HG03354 (cell line): Measurements from ENCODE around the gene GLE1.
A peak's percentile ranks its signal among the peaks of the same experiment; 100 is the strongest.

ENCODE experiments used
- ATAC-seq: cut with Tn5 transposase; IDR thresholded peaks from one replicate; pipeline ENCODE4 v1.9.1; 2021; ENCODE audit warnings: mild to moderate bottlenecking; ENCODE audit not compliant: unreplicated experiment, poor library complexity, severe bottlenecking

The GLE1 gene, protein sequence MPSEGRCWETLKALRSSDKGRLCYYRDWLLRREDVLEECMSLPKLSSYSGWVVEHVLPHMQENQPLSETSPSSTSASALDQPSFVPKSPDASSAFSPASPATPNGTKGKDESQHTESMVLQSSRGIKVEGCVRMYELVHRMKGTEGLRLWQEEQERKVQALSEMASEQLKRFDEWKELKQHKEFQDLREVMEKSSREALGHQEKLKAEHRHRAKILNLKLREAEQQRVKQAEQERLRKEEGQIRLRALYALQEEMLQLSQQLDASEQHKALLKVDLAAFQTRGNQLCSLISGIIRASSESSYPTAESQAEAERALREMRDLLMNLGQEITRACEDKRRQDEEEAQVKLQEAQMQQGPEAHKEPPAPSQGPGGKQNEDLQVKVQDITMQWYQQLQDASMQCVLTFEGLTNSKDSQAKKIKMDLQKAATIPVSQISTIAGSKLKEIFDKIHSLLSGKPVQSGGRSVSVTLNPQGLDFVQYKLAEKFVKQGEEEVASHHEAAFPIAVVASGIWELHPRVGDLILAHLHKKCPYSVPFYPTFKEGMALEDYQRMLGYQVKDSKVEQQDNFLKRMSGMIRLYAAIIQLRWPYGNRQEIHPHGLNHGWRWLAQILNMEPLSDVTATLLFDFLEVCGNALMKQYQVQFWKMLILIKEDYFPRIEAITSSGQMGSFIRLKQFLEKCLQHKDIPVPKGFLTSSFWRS

GRCh38 chr9:128504485-128505413 is at the start of gene GLE1:
GLE1 (plus strand) TSS chr9:128504719; CDS start chr9:128504806, 87 bp downstream.
- peak; percentile 87 for ATAC-seq

- no peak for ATAC-seq
Observed at GRCh38 chr9:128454991-128455390, 49.5 kb upstream of the GLE1 start.

DNA sequence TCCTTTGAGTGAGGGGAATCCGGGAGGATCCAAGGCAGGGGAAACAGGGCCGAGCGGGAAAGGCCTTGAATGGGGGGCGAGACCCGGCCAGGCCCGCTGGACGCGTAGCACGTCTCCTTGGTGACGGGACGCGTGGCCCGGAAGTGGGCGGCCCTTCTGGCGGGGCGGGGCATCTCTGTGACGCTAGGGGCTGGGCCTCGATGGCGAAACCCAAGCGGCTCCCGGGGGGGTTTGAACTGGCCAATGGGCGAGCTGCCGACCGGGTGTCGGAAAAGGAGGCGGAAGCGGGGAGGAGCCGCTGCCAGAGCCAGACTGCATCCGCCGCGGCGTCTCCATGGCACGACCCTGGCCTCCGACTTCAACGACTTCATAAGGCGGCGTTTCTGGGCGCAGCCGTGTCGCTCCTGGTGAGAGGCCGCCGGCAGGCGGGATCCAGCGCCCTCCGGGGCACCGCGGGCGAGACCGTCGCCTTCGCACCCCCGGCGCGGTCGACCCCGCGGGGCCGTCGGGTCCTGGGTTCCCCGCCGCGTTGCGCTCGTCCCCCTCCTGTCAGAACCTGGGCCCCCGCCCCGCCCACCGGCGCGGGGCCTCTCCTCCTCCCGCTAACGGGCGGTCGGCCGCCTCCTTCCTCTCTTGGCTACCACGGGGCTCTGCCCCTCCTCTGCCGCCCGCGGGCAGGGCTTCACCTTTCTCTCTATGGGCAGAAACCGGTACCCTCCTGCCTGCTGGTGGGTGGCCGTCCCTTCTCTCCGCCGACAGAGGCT is 48.5 kb upstream of the GLE1 start, which contains the start of gene ODF2:
TSS of gene ODF2 (plus strand) at position 158 of the 764 bp plus-strand sequence. CDS start at position 244, 86 bp downstream.
- peak; percentile 94 for ATAC-seq

DNA sequence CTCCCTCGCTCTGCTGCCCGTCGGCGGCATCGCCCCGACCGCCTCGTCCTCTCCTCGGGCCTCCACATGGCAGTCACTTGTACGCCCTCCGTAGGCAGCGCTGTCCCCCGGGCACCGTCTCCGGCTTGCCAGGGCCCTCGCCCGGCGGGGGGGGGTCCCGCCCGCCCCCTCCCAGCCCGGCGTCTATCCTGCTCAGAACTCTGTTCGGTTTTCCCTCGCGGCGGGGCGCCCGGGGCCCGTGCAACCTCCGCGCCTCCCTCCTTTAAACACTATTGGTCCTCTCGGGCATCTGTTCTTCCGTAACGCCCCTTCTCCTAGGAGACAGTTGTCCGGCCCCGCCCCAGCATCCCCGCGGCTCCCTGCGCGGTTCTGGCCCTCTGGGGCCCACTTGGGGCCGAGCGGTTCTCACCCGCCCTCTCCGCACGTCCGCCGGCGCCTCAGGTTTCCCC is 47.9 kb upstream of the GLE1 start:
- ATAC-seq: peak; percentile 58

DNA sequence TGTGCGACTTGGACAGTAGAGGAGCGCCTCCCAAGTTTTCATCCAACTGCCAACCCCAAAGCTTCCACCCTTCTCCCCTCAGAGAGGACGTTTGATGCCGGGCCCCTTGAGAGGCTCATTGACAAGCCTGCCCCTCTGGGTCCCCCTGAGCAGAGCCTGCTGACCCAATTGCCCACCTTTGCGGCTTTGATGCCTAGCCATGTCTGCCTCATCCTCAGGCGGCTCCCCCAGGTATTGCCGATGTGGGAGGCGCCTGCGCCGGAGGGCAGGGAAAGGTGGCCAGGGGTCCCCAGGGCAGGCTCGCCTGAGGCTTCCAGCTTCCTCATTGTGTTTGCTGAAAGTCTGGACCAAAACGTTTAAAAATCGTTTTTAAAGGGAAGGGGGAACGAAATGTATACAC is 47.3 kb upstream of the GLE1 start:
- no peak for ATAC-seq

GRCh38 chr9:128459011-128459410 is 45.5 kb upstream of the GLE1 start:
- ATAC-seq: no peak

DNA sequence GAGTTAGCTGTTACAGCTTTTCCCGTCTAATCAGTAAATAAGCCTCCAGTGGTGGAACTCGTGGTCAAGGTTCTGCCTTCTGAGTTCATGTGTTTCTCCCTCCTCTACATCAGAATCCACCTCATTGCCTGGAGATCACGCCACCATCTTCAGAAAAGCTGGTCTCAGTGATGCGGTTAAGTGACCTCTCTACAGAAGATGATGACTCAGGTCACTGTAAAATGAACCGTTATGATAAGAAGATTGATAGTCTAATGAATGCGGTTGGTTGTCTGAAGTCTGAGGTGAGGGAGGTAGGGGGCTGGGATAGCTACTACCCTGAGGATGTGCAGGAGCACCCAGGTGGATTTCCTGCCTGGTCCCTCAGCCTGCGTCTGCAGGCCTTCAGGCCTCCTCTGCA is 35.4 kb upstream of the GLE1 start:
- ATAC-seq: no peak

DNA sequence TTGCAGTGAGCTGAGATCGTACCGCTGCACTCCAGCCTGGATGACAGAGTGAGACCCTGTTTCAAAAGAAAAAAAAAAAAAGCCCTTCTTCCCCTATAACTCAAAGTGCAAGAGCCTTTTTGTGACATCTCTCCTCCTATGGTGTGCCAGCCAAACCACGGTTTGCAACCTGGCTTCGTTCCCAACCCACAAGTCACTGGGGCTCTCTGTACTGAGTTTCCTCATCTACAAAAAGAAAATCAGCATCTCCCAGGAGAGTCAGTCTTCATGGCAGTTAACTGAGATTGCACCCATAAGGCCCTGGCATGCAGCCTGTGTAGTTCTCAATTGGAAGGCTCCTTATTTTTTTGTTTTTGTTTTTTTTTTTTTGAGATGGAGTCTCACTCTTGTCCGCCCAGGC is 34.0 kb upstream of the GLE1 start:
- no peak for ATAC-seq

GRCh38 chr9:128473104-128473503 is 31.4 kb upstream of the GLE1 start:
- no peak for ATAC-seq

GRCh38 chr9:128475867-128476266 is 28.7 kb upstream of the GLE1 start:
- no peak for ATAC-seq

GRCh38 chr9:128479262-128479661 is 25.3 kb upstream of the GLE1 start:
- no peak for ATAC-seq

DNA sequence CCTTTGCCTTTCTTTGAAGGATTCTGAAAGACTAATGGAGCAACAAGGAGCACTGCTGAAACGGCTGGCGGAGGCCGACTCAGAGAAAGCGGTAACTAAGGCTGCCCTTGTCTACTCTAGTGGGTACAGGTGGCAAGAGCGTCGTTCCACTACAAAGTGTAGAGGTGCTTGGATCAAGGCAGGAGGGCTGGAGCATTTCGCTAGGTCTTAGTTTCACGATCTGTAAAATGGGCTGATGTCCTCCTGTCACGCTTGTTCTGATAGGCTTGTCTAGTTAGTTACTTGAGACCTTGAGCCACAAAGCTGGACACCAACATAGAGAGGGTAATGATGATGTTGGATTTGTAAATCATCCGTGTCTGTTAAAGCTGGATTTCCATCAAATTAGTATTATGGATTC is 23.0 kb upstream of the GLE1 start:
- no peak for ATAC-seq

- no peak for ATAC-seq
Observed at GRCh38 chr9:128482186-128482585, 22.3 kb upstream of the GLE1 start.

- ATAC-seq: no peak
Observed at GRCh38 chr9:128484686-128485413, 19.7 kb upstream of the GLE1 start.

GRCh38 chr9:128485414-128485855 is 19.1 kb upstream of the GLE1 start:
- no peak for ATAC-seq

- no peak for ATAC-seq
Observed at GRCh38 chr9:128486201-128486600, 18.3 kb upstream of the GLE1 start.

GRCh38 chr9:128493424-128493823 is 11.1 kb upstream of the GLE1 start:
- no peak for ATAC-seq

DNA sequence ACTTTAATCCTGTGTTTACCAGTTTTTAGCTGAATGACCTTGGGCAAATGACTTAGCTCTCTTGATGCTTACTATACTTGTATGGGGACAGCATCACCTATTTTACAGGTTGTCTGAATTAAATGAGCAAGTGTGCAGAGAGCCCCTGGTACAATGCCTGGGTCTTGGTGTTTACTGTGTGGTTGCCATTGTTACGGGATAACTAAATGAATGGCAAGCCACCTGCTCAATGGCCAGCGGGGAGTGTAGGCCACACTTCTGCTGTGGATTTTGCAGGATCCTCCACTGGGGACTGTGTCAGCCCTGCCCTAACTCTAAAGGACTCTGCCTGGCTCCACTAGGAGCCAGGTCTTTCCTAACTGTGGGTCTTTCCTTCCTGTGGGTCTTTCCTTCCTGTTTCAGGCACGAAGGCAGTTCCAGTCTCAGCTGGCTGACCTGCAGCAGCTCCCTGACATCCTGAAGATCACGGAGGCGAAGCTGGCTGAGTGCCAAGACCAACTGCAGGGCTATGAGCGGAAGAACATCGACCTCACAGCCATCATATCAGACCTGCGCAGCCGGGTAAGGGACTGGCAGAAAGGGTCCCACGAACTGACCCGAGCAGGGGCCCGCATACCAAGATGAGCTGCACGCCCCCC is 10.3 kb upstream of the GLE1 start:
- ATAC-seq: no peak
